GM13977 (cell line): ENCODE measurements around the gene CCSER1.
"Not testable (repeated sequence)": the region's sequence is repeated elsewhere in the genome, so short reads cannot be mapped to it uniquely, and the experiment has no call there.

Experiments used
- DNase-seq: peaks from one replicate; pipeline ENCODE4 v3.0.0; 2012; ENCODE audit warnings: low spot score
- CTCF ChIP-seq: IDR thresholded peaks from 2 replicates; pipeline ENCODE4 v1.5.1; 2012; ENCODE audit warnings: mild to moderate bottlenecking, control low read depth; ENCODE audit not compliant: insufficient read depth; ENCODE audit errors: extremely low read depth, missing control alignments
- in situ Hi-C: fragments of 300-500 bp; cut with MboI; formaldehyde crosslinking; loops from one replicate; pipeline ENCODE4 v1.12.0; 2022; ENCODE audit warnings: low sequenced_read_pairs, low pct_unique_long_range_greater_than_20kb, mixed read lengths, inconsistent platforms; ENCODE audit not compliant: unreplicated experiment

Gene CCSER1

DNA sequence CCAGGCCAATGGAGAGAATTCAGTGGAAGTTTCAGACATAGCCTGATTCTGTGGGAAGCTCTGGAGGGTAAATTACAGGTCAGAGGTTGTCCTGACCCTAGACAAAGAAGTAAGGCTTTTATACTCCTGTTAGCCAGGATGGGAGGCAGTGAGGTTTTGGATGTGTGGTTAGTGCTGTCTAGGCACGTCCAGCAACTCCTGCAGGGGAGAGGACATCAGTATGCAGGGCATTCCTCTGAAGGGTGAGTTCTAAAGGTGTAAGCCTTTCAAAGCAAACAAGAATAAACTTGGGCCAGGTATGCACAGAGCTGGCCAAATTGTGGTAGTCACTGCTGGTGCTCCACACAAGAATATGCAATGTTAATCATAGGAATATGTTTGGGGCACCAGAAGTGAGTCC is 562.5 kb downstream of the CCSER1 start:
- no peak for DNase-seq
- in situ Hi-C loops = no loop called here
- TF ChIP-seq CTCF = no peak

DNA sequence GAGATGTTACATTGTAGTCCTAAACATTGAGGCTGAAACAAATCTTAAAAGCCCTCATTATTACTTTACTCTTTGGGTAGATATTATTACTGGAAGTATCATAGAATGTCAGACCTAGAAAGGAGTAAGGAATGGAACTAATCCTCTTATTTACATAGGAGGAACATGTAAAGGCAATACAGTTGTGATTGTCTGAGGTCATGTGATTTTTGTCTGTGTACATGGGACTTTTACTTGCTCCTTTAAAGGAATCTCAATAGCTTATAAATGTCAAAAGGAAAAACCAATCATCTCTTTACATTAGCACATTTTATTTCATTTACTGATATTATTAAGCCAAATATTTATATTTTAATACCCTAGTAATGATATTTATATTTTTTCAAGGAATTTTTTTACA is 568.2 kb downstream of the CCSER1 start:
- no peak for DNase-seq
- in situ Hi-C loops = no loop called here

GRCh38 chr4:90705501-90705900 is 578.3 kb downstream of the CCSER1 start:
- in situ Hi-C loops, DNase-seq: not testable (repeated sequence)

More for the DNA sequence above, 568.2 kb downstream of the CCSER1 start:
- TF ChIP-seq CTCF = no peak

DNA sequence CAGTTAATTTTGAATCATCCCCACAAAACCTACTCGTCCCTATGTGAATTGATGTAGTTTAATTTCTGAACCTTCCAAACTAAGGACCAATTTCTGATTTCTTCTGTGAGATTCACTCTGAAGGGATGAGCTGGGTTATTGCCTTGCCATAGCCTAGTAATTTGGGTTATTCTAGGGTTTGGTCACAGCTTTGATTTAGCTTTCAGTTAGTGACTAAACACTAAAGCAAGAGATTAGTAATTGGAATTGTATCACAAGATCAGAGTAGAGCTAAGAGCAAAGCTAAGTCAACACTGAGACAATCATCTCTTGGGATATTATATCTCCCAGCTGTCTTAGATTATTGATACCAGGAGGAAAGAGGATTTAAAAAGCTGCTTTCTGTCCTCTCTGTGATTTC is 588.0 kb downstream of the CCSER1 start:
- DNase-seq = no peak
- in situ Hi-C loops = no loop called here

GRCh38 chr4:90718931-90719330 is 591.7 kb downstream of the CCSER1 start:
- DNase-seq = no peak
- no peak for TF ChIP-seq CTCF
- in situ Hi-C loops = no loop called here

More for the DNA sequence above, 588.0 kb downstream of the CCSER1 start:
- no peak for TF ChIP-seq CTCF

- in situ Hi-C loops = no loop called here
- TF ChIP-seq CTCF = no peak
- DNase-seq = no peak
Measured at GRCh38 chr4:90727938-90728337, 600.7 kb downstream of the CCSER1 start.

DNA sequence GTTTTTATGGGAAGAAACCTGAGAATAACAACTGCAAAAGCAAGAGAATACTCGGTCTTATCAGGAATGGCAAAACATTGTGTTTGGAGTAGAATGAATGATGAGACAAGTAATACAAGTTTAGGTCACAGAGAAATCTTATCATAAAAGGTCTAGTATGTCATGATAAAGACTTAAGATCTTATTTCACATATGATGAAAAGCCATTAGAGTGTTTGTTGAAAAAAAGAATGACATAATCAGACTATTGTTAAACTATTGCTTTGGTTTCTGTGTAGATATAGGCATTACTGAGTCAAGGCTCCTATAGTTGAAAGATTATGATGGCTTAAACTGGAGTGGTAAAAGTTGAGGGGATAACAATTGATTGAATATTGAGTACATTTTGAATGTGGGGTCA is 603.6 kb downstream of the CCSER1 start:
- no peak for TF ChIP-seq CTCF
- DNase-seq = no peak
- in situ Hi-C loops = no loop called here
